ENCODE measurements around the gene MAF. TPM values are rescaled to one million over a fixed set of nuclear protein-coding genes. Genes with fewer than 3 reads are reported as not detected.

MAF gene
- total and polyA plus RNA-seq, 2 donors = 20.2 to 42.2 TPM

GRCh38 chr16:79557421-79557820 is 43.1 kb downstream of the MAF start:
- Histone ChIP-seq H3K9me3 (ENCODE audit: control insufficient read depth in 2 of 2, insufficient read depth in 1 of 2, low read length in 1 of 2) (no peaks in the 10 kb centered on the region), H3K27ac (ENCODE audit: low read depth in 1 of 2, low read length in 1 of 2) (no peak overlapping the region), H3K4me1 (ENCODE audit: control insufficient read depth in 2 of 2, insufficient read depth in 2 of 2, low read length in 2 of 2) (no peaks in the 10 kb centered on the region), H3K36me3 (ENCODE audit: control insufficient read depth in 2 of 2, insufficient read depth in 2 of 2, low read length in 1 of 2) (no peaks in the 10 kb centered on the region), H3K4me3 (ENCODE audit: low read length in 2 of 2) (no peak overlapping the region), H3K27me3 (ENCODE audit: control insufficient read depth in 2 of 2, insufficient read depth in 1 of 2, low read length in 1 of 2) (peaks cover 0 to 2% of the 10 kb centered on the region in 2 donors)
- DNase-seq (ENCODE audit: low read depth in 6 of 9, low spot score in 9 of 9) = no peak
- 81% methylated on average over 3 of the region's 3 CpGs for WGBS

GRCh38 chr16:79554912-79555311 is 45.6 kb downstream of the MAF start:
- no peak for DNase-seq (ENCODE audit: low read depth in 6 of 9, low spot score in 9 of 9)
- H3K27me3 ChIP-seq (ENCODE audit: control insufficient read depth in 2 of 2, insufficient read depth in 1 of 2, low read length in 1 of 2) = peaks cover 0 to 2% of the 10 kb centered on the region in 2 donors
- no peak overlapping the region for H3K27ac ChIP-seq (ENCODE audit: low read depth in 1 of 2, low read length in 1 of 2)
- no peaks in the 10 kb centered on the region for H3K36me3 ChIP-seq (ENCODE audit: control insufficient read depth in 2 of 2, insufficient read depth in 2 of 2, low read length in 1 of 2)
- H3K4me1 ChIP-seq (ENCODE audit: control insufficient read depth in 2 of 2, insufficient read depth in 2 of 2, low read length in 2 of 2) = no peaks in the 10 kb centered on the region
- H3K9me3 ChIP-seq (ENCODE audit: control insufficient read depth in 2 of 2, insufficient read depth in 1 of 2, low read length in 1 of 2) = no peaks in the 10 kb centered on the region
- H3K4me3 ChIP-seq (ENCODE audit: low read length in 2 of 2) = no peak overlapping the region

GRCh38 chr16:79550373-79550772 is 50.2 kb downstream of the MAF start:
- H3K27ac ChIP-seq (ENCODE audit: low read depth in 1 of 2, low read length in 1 of 2) = no peak overlapping the region
- no peak overlapping the region for H3K4me3 ChIP-seq (ENCODE audit: low read length in 2 of 2)
- H3K36me3 ChIP-seq (ENCODE audit: control insufficient read depth in 2 of 2, insufficient read depth in 2 of 2, low read length in 1 of 2) = no peaks in the 10 kb centered on the region
- WGBS = 100% methylated on average over 2 of the region's 2 CpGs
- peaks cover 0 to 2% of the 10 kb centered on the region in 2 donors for H3K27me3 ChIP-seq (ENCODE audit: control insufficient read depth in 2 of 2, insufficient read depth in 1 of 2, low read length in 1 of 2)
- H3K4me1 ChIP-seq (ENCODE audit: control insufficient read depth in 2 of 2, insufficient read depth in 2 of 2, low read length in 2 of 2) = no peaks in the 10 kb centered on the region
- H3K9me3 ChIP-seq (ENCODE audit: control insufficient read depth in 2 of 2, insufficient read depth in 1 of 2, low read length in 1 of 2) = no peaks in the 10 kb centered on the region
- DNase-seq (ENCODE audit: low read depth in 6 of 9, low spot score in 9 of 9) = no peak

GRCh38 chr16:79547085-79547484 is 53.5 kb downstream of the MAF start:
- WGBS = 98% methylated on average over 6 of the region's 6 CpGs
- Histone ChIP-seq H3K4me3 (ENCODE audit: low read length in 2 of 2) (no peak overlapping the region), H3K4me1 (ENCODE audit: control insufficient read depth in 2 of 2, insufficient read depth in 2 of 2, low read length in 2 of 2) (no peaks in the 10 kb centered on the region), H3K27ac (ENCODE audit: low read depth in 1 of 2, low read length in 1 of 2) (no peak overlapping the region), H3K9me3 (ENCODE audit: control insufficient read depth in 2 of 2, insufficient read depth in 1 of 2, low read length in 1 of 2) (no peaks in the 10 kb centered on the region), H3K27me3 (ENCODE audit: control insufficient read depth in 2 of 2, insufficient read depth in 1 of 2, low read length in 1 of 2) (no peaks in the 10 kb centered on the region), H3K36me3 (ENCODE audit: control insufficient read depth in 2 of 2, insufficient read depth in 2 of 2, low read length in 1 of 2) (no peaks in the 10 kb centered on the region)
- no peak for DNase-seq (ENCODE audit: low read depth in 6 of 9, low spot score in 9 of 9)

Data from thymus (tissue), 11 donors.